CD4-positive, alpha-beta T cell treated with Interferon gamma for 1 hour (primary cell): ENCODE measurements around the gene WRNIP1.
A peak's percentile ranks its signal among the peaks of the same experiment; 100 is the strongest.

ENCODE experiments used
- DNase-seq: peaks from one replicate; pipeline ENCODE4 v3.0.0-alpha.2; 2020

Gene WRNIP1

DNA sequence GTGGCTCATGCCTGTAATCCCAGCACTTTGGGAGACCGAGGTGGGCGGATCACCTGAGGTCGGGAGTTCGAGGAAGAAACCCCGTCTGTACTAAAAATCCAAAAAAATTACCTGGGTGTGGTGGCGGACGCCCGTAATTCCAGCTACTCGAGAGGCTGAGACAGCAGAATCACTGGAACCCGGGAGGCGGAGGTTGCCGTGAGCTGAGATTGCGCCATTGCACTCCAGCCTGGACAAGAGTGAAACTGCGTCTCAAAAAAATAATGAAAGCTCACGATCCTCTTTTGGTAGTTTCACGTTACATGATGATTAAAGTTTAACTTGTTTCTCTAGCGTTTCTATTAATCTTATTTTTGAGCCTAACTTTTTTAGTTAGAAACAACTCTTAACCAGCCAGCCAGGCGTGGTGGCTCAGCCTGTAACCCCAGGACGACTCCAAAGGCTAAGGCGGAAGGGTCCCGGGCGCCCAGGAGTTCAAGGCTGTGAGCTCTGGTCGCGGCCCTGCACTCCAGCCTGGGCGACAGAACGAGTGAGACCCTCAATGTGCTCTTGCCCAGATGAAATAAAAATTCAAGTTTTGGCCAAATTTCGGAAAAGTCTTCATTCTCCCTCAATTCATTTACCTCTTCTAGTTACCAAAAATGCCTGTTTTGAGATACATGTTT, 1.2 kb upstream of the WRNIP1 start:
- DNase-seq, result no peak

DNA sequence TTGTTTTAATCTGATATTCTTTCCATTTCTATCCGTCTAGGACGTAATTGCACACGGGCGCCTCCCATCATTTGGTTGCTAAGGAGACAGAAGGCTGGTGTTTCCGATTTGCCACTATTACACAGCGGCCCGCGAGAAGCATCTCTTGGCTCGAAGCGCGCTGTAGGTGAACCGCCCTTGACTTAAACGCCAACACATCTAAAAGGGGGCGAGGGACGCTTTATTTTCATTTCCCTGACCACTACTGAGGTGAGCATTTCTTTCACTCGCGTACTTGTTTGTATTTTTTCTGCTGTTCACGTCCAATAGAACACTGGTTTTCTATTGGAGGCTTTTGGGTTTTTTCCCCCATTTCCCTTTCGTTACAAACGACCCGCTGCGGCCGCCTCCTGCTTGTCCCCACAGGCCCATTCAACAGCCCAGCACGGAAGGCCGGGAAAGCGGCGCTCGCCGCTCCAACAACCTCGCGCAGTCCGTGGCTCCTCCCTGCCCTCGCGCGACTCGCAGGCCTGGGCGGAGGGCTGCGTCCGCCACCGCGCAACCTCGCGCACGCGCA, 505 bp upstream of the WRNIP1 start:
- DNase-seq, result peak; percentile 77

DNA sequence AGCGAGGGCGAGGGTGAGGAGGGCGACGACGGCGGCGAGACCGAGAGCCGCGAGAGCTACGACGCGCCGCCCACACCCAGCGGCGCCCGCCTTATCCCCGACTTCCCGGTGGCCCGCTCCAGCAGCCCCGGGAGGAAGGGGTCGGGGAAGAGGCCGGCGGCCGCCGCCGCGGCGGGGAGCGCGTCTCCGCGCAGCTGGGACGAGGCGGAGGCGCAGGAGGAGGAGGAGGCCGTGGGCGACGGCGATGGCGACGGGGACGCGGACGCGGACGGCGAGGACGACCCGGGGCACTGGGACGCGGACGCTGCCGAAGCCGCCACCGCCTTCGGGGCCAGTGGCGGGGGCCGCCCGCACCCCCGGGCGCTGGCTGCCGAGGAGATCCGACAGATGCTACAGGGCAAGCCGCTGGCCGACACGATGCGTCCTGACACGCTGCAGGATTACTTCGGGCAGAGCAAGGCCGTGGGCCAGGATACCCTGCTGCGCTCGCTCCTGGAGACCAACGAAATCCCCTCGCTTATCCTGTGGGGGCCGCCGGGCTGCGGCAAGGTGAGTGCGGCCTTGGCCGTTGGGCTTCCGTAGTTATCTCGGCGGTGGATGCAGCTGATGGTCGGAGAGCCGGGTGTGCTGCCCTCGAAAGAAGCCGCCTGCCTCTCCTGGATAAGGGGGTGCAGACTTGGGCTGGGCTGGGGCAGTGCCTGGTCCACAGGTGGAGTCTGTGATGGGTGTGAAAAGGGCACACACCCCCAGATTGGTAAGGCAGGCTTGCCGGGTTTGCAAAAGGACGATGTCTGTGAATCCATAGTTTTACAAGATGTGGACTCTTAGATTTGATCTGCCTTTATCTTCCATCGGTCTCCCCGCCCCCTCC, 938 bp downstream of the WRNIP1 start:
- peak; percentile 25 for DNase-seq

DNA sequence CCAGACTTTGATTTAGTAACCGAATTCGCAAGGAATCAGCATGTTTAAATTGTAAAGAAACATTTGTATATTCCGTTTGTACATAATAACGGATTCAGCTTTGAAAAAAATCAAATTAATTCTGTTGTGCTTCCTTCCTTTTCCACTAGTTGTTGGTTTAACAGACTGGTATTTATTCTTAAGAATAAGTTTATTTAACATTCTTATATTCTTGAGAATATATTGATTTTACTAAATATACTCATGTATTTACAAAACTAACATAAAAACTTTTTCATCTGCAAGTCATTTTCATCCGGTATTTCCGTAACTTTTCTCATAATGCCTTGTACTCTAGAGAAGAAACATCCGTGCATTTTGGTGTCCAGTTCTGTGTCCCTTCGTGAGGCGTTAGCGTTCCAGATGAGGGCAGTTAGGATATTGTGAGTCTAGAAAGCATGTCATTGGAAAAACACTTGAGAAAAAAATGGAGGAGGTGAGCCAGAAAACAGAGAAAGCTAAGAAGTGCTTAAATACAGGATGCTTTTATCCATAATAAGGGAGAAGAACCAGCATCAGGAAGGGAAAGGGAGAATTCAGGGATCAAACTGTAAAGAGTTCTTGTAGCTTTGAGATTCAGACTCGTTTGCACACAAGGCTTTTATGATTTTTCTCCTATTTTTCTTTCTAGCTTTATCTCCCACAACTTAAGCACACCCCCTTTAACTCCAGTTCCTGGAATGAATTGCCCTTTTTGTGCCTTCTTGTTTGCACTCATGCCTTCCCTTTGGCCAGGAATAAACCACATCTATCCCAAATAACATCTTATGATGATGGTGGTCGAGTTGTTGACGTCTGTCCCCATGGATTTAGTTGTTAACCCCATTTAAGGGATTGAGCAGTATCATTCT, 1.8 kb downstream of the WRNIP1 start:
- no peak for DNase-seq

DNA sequence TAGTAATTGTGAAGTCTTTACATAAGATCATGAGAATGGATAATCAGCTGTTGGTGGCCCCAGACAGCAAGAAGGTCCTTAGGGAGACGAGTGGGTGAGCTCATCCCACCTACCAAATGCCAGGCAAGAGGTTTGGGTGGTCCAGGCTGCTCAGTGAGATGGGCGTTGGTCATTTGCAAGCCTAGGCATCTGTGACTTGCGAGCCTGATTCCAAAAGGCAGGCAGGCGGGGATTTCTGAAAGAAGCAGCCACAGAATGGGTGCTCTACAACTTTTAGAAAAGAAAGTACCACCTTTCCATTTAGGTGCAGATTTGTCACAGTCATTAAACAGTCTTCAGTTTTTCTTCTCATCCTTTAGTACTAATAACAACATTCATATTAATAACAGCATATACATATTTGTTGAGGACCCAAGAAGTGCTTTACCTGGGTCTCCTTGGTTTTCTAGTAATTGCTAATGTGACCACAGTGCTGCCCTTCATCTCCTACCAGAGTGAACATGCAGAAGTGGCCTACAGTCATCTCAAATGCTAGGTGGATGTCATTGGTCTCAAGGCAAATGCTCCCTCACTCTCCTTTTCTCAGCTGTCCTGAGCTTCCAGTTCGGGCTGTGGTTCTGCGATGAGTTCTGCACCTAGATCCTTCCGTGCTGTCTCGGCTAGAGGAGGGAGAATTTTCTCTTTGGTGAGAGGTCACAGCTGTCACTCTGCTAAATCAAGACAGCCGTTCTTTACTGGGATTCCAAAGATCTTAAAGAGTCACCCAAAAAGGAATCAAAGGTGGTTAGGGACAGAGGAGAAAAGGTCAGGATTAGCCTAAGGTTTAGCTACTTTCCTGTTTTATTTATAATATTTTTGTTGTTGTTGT, 2.7 kb downstream of the WRNIP1 start:
- no peak for DNase-seq

DNA sequence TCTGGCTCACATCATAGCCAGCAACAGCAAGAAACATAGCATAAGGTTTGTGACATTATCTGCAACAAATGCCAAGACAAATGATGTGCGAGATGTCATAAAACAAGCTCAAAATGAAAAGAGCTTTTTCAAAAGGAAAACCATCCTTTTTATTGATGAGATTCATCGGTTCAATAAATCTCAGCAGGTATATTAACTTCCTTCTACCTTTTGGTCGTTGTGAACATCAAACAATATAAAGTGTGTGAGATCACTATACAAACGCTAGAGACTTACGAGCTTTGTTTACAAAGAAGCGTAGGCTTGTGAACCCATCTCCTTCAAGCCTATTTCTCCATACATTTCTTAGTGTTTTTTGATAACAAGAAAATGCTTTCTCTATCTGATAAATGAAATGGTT, 3.5 kb downstream of the WRNIP1 start:
- no peak for DNase-seq

DNA sequence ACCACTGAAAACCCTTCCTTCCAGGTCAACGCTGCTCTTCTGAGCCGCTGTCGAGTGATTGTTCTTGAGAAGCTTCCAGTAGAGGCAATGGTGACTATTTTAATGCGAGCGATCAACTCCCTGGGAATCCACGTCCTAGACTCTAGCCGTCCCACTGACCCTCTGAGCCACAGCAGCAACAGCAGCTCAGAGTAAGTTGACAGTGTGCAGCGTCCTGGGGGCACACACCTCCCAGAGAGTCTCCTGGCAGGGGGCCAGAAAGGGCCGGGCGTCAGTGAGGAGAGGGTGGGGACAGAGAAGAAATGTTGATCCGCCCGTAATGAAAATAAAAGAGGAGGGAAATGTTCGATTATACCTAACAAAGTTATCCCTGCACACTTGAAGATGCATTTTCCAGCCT, 5.0 kb downstream of the WRNIP1 start:
- no peak for DNase-seq

DNA sequence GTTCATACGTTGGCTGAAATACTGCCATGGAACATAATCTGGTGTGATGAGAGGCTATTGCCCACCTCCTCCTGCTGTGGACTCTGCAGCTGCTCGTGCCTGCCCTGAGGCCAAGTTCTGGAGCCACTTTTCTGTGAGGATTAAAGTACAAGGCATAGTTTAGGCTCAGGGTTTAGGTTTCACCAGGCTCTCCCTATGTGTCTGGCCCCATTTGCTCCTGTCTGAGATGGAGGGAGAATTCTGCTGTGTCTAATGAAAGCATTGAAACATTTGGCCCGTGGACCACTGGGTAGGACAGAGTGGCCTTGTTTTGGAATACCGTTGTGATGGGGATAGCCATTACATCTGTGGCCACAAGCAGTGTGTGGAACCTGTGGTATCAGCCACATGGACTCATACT, 5.9 kb downstream of the WRNIP1 start:
- DNase-seq, result no peak

DNA sequence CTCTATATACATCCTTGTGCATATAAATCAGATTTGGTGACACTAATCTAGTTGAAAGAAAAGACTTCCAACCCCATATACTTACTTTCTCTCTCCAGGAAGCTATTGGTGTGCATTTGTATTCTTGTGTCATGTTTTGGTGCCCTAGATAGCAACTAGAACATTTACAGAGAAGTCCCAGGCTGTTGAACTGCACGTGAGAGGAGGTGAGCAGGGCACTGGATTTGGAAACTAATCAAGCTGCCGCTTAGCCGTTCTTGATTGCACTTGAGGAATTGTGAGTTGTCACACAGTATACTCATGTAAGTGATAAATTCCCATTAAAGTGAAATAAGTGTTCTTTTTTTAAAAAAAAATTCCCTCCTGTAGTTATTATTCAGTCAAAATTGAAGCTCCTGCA, 7.6 kb downstream of the WRNIP1 start:
- no peak for DNase-seq

DNA sequence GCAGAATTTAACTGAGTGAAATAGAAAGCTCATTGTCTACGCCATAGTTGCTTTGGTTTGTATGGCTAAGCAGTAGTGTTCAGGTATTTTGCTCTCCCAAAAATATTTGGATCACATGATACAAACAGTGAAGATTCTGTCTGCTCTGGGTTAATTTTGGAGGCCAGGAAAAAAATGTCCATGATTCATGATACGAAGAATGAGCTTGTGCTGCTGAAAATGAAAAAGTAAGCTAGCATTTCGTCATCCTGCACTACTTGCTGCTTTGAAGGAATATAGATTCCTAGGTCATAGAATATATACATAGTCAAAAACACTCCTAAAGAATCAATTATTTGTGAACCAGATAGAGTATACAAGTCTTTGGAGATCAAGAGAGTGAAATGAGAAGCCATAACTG, 8.3 kb downstream of the WRNIP1 start:
- DNase-seq, result no peak

DNA sequence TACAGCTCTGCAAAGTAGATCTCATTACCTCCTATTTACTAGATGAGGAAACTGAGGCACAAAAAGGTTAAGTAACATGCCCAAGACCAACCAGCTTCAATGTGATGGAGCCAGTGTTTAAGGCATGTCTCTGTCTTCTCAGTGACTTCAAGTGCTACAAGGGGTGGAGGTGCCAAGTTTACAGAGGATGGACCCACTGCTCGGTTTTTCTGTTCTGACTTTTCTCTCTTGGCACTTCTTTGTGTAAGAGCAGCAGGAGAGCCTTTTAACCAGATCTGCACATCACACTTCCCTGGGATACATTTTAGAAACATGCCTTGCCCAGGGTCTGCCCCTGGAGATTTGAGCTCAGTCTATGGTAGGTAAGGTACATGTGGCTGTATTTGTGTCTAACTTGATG, 9.8 kb downstream of the WRNIP1 start:
- DNase-seq, result no peak

DNA sequence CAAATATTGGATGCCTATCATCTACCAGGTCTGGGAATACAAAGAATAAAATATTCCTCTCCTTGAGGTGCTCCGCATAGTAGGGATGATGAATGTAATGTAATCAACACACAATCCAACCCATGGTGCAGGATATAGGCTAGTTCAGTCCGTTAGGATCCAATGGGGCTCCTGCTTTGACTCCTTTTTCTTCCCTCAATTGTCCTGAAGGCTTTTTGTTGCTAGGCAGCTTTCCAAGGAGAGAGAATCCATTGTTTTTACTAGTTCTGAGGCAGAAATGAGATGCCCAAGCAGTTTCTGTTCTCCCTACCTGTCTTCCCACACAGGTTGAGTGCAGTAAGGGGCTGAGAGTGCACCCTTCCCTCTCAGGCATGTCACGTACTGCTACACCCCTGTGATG, 12.1 kb downstream of the WRNIP1 start:
- DNase-seq, result no peak

DNA sequence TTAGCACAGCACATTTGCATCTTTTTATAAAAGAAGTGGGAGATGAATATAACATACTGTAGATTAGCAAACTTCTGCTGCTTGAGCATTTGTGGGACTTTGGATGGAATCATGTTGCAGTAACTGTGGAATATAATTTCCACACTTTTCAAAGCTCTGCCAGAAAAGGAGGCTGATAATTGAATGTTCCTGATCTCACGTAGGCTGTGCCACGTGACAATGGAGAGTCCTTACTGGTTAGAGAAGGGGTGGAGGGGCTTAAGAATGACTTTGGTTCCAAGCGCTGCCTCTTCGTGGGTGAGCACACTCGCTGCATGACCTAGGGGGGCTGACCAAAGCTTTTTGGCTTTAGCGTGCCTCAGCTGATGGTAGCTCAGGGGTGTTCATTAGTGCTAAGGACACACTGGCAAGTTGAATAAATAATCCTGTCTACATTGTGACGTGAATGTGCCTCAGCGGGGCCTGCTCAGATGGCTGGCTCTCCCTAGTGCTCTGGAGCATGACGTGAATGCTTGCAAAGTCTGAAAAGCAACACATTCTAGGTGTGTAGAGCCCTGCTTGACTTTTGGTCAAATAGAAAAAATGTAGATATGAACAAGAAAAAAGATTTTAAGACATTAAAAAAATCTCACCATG, 15.0 kb downstream of the WRNIP1 start:
- DNase-seq, result no peak

DNA sequence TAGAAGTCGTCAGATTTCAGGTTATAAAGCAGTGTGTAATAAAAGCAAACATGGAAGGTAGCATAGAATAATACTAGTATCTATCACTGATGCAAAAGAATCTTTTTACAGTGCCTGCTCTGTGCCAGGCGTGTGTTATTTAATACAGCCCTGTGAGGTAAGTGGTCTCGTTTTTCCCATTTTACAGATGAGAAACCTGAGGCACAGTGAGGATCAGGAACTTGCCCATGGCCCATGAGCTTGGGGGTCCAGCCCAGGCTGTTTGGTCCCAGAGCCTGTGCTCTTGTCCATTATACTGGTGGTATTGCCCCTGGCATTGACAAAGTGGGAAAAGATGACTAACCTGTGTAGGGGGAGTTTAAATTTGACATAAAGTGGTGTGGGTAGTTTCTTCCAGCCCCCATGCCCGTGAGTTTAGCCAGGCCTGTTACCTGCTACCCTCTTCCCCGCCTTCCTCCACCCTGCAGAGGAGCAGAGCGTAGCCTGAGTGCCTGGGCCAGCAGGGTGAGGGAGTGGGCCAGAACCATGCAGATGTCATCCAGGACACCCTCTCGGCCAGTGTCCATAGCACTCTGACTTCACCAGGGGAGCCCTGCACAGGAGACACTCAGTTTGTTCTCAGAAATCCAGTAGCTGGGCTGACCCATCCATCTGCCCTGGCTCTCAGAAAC, 16.6 kb downstream of the WRNIP1 start:
- no peak for DNase-seq

DNA sequence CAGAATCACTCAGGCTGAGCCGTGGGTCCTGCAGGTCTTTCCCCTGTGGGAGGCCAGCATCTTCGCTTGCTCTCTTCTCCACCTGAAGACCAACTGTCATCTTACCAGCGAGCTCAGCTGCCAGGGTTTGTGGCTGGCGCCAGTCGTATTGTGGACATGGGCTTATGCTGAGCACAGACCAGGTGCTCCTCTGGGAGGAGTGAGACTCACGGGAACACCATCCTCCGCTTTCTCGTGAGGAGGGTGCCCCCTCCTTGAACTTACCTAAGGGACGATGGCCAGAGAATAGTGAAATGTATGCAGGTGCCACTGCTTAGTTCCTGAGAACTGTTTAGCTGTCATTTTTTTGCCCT, 17.1 kb downstream of the WRNIP1 start:
- DNase-seq, result no peak

DNA sequence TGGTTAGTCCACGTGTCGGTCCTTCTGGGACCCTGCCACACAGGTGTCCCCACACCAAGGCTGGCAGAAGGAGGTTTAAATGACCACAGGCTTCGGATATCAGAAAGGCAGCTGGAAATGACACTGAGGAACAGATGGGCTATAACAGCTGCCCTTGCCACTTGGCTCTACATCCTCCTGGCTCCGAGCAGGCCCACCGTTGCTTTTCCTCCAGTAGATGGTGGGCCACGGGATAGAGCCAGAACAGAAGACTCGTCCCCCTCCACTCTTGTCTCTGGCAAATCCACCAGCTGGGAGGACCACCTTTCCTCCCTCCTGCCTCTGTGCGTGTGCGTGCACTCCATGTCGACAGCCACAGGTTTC, 17.6 kb downstream of the WRNIP1 start:
- DNase-seq, result no peak

DNA sequence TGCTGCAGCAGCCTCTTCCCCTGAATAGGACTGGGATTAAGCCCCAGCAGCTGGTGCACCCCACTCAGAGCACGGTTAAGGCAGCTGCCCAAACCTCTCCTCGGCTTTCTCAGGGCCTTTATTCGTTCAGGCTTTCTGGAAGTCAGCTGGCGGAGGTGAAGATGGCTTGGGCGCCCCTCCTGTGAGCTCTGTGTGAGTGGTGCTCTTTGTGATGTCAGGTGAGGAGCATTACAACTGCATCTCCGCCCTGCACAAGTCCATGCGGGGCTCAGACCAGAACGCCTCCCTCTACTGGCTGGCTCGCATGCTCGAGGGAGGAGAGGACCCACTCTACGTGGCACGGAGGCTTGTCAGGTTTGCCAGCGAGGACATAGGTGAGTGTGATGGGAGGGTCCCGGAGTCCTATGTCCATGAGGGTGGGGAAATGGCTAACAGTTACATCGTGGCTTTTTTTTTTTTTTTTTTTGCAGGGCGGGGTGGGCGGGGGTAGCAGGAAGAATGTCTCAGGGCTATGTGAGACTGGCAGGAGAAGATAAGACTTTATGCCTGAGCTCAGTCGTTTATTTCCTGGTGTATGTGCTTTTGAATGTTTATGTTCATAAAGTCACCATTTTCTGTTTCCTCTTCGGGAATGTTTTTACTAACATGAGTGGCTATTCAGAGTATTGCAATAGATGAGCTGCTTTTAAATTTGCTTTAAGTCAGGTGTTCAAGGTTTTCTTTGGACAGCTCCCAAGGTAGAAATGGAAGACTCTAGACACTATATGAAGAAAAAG, 18.2 kb downstream of the WRNIP1 start:
- DNase-seq, result no peak

DNA sequence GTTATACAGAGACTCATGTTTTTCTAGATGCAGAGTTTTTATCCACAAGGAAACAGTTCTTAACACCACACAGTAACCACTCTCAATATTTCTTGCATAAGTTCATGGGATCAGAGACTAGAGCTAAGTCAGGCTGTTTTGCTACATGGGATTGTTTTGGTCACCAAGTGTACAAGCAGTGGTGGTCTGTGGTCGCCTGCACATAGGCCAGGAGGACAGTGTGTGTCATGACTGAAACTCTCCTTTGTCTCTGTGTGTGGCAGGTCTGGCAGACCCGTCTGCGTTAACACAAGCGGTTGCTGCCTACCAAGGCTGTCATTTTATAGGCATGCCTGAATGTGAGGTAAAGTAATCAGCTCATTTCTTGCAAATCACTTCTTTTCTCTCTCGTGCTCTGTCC, 18.9 kb downstream of the WRNIP1 start:
- no peak for DNase-seq

DNA sequence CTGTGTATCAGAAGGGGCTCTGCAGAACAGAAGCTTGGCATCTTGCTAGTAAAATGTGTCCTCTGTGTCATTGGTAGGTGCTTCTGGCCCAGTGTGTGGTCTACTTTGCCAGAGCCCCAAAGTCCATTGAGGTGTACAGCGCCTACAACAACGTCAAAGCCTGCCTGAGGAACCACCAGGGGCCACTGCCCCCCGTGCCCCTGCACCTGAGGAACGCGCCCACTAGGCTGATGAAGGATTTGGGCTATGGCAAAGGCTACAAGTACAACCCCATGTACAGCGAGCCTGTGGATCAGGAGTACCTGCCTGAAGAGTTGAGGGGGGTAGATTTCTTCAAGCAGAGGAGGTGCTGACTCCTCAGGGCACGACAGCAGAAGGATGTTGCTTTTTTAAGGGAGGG, 19.7 kb downstream of the WRNIP1 start:
- DNase-seq, result no peak

DNA sequence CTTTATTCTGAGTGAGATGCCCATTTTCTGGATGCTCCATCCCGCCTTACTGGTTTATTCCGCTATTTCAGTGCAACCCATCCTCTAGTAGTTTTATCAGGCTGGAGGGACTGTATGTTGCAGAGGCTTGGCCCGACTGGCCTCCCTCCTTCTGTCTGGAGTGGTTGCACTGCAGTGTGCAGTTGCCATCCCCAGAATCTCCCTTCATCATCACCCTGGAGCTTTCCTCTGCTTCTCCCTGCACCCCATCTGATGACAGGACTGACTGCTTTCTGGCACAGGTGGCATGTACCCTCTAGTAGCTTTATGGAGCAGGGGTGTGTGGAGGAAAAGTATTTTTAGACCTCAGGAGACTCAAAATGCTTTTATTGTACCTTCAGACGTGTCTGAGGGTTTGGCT, 21.1 kb downstream of the WRNIP1 start:
- no peak for DNase-seq
